ENCODE results near the gene STX8.

- TF ChIP-seq TAF1 (IDR thresholded peaks at IDR 0.05; ENCODE audit: borderline replicate concordance, insufficient read depth, low read length): no peak
- no peak for TF ChIP-seq POLR2AphosphoS5 (IDR thresholded peaks at IDR 0.05; ENCODE audit: low read depth, low read length)
- TF ChIP-seq FOXP2 (optimal IDR thresholded peaks at IDR 0.05; ENCODE audit: borderline replicate concordance, extremely low read depth, extremely low read length, insufficient read depth): no peak
These were observed 353.8 kb downstream of the STX8 start for GRCh38 chr17:9221922-9222180.
